DND-41 (cell line): ENCODE results near the gene PDPN.

Experiments
- ATAC-seq: fragments of 200-7000 bp; cut with Tn5 transposase; 3 replicates; pipeline ENCODE4 v1.9.1; 2021; ENCODE audit warnings: low read depth; ENCODE audit not compliant: insufficient read depth
- DNase-seq: peaks from one replicate; pipeline ENCODE4 v3.0.0-alpha.2; 2020
- H2AFZ ChIP-seq: 2 replicates; pipeline ENCODE4 v1.6.0; 2012; ENCODE audit warnings: low read depth, low read length
- H3K27ac ChIP-seq: 2 replicates; pipeline ENCODE4 v1.5.1; 2012; ENCODE audit warnings: low read length, inconsistent platforms
- H3K27me3 ChIP-seq: fragments of 200-600 bp; sonication (generic); 2 replicates; pipeline ENCODE4 v1.6.0; 2012; ENCODE audit warnings: low read length, mild to moderate bottlenecking, inconsistent platforms; ENCODE audit not compliant: insufficient read depth, poor library complexity
- H3K36me3 ChIP-seq: 2 replicates; pipeline ENCODE4 v1.5.1; 2012; ENCODE audit warnings: low read length, inconsistent platforms; ENCODE audit not compliant: insufficient read depth
- H3K4me1 ChIP-seq: 2 replicates; pipeline ENCODE4 v1.5.1; 2012; ENCODE audit warnings: mild to moderate bottlenecking, low read length; ENCODE audit not compliant: insufficient read depth
- H3K4me2 ChIP-seq: 2 replicates; pipeline ENCODE4 v1.6.0; 2012; ENCODE audit warnings: mild to moderate bottlenecking, moderate library complexity, low read length, inconsistent platforms; ENCODE audit not compliant: insufficient read depth
- H3K4me3 ChIP-seq, 2 experiments: fragments of 200-600 bp in 1 of 2; shearing (Covaris generic) in 1 of 2; 2 replicates each; pipeline ENCODE4 v1.5.1; 2012 to 2016; ENCODE audit warnings: inconsistent platforms in 2 of 2, low read length in 2 of 2, mild to moderate bottlenecking in 2 of 2, low read depth in 1 of 2, moderate library complexity in 1 of 2
- H3K79me2 ChIP-seq: 2 replicates; pipeline ENCODE4 v1.6.0; 2012; ENCODE audit warnings: low read length, inconsistent platforms; ENCODE audit not compliant: insufficient read depth
- H3K9ac ChIP-seq: 2 replicates; pipeline ENCODE4 v1.6.0; 2012; ENCODE audit warnings: low read depth, mild to moderate bottlenecking, inconsistent platforms, low read length, moderate library complexity
- H3K9me3 ChIP-seq: 2 replicates; pipeline ENCODE4 v1.5.1; 2012; ENCODE audit warnings: low read length, moderate library complexity, mild to moderate bottlenecking, inconsistent platforms; ENCODE audit not compliant: insufficient read depth, severe bottlenecking
- H4K20me1 ChIP-seq: 2 replicates; pipeline ENCODE4 v1.6.0; 2012; ENCODE audit warnings: low read length; ENCODE audit not compliant: insufficient read depth
- EZH2 ChIP-seq: IDR thresholded peaks from 3 replicates; pipeline ENCODE4 v1.6.1; 2012; ENCODE audit warnings: borderline replicate concordance, low read depth, mild to moderate bottlenecking, moderate library complexity, low read length, inconsistent platforms; ENCODE audit not compliant: severe bottlenecking
- TF ChIP-seq, protein P1 (sequence below): IDR thresholded peaks from 2 replicates; pipeline ENCODE4 v1.5.1; 2012; ENCODE audit warnings: borderline replicate concordance, low read length, moderate library complexity, mild to moderate bottlenecking; ENCODE audit not compliant: poor library complexity, severe bottlenecking; ENCODE audit errors: extremely low read depth

PDPN gene

DNA sequence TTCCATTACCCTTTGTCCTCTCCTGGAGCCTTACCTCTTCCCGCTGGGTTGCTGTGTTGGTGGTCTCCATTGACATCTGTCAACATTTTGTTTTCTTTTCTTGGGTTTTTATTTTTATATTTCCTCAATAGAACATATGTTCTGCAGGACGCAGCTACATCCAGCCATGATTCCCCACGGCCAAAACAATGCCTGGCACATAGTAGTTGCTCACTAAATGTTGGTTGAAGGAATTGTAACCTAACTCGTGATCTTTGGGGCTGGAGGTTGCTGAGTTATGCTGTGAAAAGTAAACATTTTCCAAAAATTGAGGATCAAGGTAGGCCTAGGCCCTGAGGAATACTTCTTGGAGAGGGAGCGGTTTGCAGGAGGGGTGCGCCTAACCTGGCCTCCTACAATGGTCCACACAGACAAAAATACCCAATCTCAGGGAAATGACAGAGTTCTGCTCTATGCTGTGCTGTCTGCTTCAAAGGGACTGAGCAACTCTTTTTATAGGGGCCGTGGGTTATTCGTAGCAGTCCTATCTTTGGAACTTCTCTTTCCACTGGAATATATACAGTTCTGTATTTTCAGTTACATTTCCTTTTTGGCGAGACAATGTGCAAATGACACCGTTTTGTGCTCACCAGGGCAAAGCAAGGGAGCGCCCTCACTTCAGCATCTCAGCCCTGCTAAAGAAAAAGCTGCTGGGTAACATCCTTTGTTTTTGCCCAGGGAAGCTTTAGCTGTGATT is 1.4 kb downstream of the PDPN start:
- Histone ChIP-seq H2AFZ (no peak overlapping the region), H3K27me3 (peaks cover 11% of the 10 kb centered on the region), H3K4me2 (no peak overlapping the region), H3K79me2 (no peaks in the 10 kb centered on the region), H3K4me3 (no peak overlapping the region), H3K27ac (no peak overlapping the region), H4K20me1 (no peaks in the 10 kb centered on the region), H3K9me3 (no peaks in the 10 kb centered on the region), H3K4me1 (no peaks in the 10 kb centered on the region), H3K9ac (no peak overlapping the region), H3K36me3 (no peaks in the 10 kb centered on the region)
- no peak for DNase-seq
- ATAC-seq = no peak
- no peak for TF ChIP-seq EZH2
- TF ChIP-seq, protein P1, sequence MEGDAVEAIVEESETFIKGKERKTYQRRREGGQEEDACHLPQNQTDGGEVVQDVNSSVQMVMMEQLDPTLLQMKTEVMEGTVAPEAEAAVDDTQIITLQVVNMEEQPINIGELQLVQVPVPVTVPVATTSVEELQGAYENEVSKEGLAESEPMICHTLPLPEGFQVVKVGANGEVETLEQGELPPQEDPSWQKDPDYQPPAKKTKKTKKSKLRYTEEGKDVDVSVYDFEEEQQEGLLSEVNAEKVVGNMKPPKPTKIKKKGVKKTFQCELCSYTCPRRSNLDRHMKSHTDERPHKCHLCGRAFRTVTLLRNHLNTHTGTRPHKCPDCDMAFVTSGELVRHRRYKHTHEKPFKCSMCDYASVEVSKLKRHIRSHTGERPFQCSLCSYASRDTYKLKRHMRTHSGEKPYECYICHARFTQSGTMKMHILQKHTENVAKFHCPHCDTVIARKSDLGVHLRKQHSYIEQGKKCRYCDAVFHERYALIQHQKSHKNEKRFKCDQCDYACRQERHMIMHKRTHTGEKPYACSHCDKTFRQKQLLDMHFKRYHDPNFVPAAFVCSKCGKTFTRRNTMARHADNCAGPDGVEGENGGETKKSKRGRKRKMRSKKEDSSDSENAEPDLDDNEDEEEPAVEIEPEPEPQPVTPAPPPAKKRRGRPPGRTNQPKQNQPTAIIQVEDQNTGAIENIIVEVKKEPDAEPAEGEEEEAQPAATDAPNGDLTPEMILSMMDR = no peak

DNA sequence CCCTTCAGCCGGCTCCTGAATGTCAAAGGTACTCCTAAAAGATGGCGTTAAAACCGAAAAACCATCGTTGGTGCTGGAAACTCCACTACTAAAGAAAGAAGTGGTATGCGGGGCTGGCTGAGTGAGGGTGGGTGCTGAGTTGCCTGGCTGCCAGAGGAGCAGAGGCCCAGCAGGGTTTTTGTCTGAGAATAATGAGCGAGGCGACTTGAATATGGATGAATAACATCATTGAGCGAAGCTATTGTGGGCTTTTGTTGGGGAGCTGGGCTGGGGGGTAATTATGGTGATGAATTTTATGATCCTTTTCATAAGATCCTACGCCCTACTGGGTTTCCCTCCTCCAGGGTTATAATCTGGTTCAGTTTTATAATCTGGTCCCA is 2.0 kb downstream of the PDPN start:
- Histone ChIP-seq H3K27ac (no peak overlapping the region), H3K4me3 (no peak overlapping the region), H3K27me3 (peaks cover 11% of the 10 kb centered on the region), H3K9me3 (no peaks in the 10 kb centered on the region), H3K4me1 (no peaks in the 10 kb centered on the region), H3K4me2 (no peak overlapping the region), H4K20me1 (no peaks in the 10 kb centered on the region), H3K9ac (no peak overlapping the region), H3K79me2 (no peaks in the 10 kb centered on the region), H2AFZ (no peak overlapping the region), H3K36me3 (no peaks in the 10 kb centered on the region)
- DNase-seq (no peak), ATAC-seq (no peak)
- TF ChIP-seq EZH2 = no peak
- TF ChIP-seq, protein P1 = no peak

DNA sequence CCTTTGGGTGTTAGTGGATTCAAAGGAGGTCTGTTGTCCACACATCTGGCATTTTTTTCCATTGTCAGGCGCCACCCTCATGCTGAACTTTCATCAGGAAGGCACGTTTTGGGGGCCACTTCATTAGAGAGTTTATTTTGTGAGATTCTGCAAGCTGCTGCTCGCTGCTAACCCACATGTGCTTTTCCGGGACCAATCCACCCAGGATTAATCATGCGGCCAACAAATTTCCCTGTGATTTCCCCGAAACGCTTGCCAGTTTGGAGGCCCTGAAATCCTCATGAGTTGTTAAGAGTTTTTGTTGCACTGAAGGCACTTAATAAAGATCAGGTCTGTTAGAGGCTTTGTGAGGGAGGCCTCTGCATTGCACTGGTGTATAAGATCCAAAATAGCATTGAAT is 2.4 kb downstream of the PDPN start:
- H3K4me2 ChIP-seq = no peak overlapping the region
- TF ChIP-seq, protein P1 = no peak
- no peak for TF ChIP-seq EZH2
- H2AFZ ChIP-seq = no peak overlapping the region
- no peak for ATAC-seq
- no peaks in the 10 kb centered on the region for H3K4me1 ChIP-seq
- H4K20me1 ChIP-seq = no peaks in the 10 kb centered on the region
- H3K36me3 ChIP-seq = no peaks in the 10 kb centered on the region
- H3K9me3 ChIP-seq = no peaks in the 10 kb centered on the region
- peaks cover 9% of the 10 kb centered on the region for H3K27me3 ChIP-seq
- H3K27ac ChIP-seq = no peak overlapping the region
- no peak overlapping the region for H3K9ac ChIP-seq
- no peaks in the 10 kb centered on the region for H3K79me2 ChIP-seq
- DNase-seq = no peak
- no peak overlapping the region for H3K4me3 ChIP-seq
